Measurements from ENCODE around the gene CAMTA1. TPM values are rescaled to one million over a fixed set of nuclear protein-coding genes. Genes with fewer than 3 reads are reported as not detected.

The CAMTA1 gene
- total and polyA plus RNA-seq, 3 experiments from 2014 or later = 60.2 to 79.0 (median 61.7) TPM

DNA sequence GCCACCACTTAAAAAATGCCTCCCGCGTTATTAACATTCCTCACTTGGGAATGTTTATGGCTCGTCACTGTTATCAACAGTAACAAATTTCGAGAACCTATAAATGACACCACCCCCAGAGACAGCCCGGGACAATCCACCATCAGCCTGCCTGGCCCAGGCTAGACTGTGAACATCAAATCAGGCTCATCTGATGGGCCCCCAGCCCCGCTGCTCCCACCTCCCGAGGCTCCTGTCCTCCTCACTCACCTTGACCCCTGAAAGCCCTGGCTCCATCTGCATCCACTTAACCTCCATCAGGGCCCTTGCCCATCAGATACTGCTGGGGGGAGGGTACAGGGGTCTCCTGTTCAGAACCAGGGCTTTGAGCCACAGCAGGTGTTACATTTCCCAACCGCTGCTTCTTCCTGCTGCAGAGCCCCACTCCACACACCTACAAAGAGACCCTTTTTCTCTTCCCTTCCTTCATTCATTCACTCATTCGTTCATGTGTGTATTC is 829.4 kb downstream of the CAMTA1 start:
- H3K36me3 Mint-ChIP-seq = no peaks in the 10 kb centered on the region
- H3K27ac Mint-ChIP-seq = no peak overlapping the region
- no peak overlapping the region for H3K4me3 ChIP-seq (ENCODE audit: low read length)
- H3K4me1 Mint-ChIP-seq = no peaks in the 10 kb centered on the region
- no peaks in the 10 kb centered on the region for H3K4me1 ChIP-seq (ENCODE audit: insufficient read depth, low read length)
- H3K27me3 ChIP-seq (ENCODE audit: insufficient read depth, low read length, poor library complexity, severe bottlenecking) = no peaks in the 10 kb centered on the region
- H3K27ac ChIP-seq (ENCODE audit: low read depth, low read length) = no peak overlapping the region
- H3K9me3 ChIP-seq (ENCODE audit: low read length) = no peaks in the 10 kb centered on the region
- no peak overlapping the region for H3K4me3 Mint-ChIP-seq
- peaks cover 0 to 2% (median 0%) of the 10 kb centered on the region in 5 donors for H3K9me3 Mint-ChIP-seq
- peak in 1 of 5 donors; percentile 10 for DNase-seq
- POLR2A ChIA-PET = no interaction called here
- no peaks in the 10 kb centered on the region for H3K36me3 ChIP-seq (ENCODE audit: insufficient read depth, low read length)
- CTCF ChIA-PET = no interaction called here
- peaks cover 14 to 28% of the 10 kb centered on the region in 2 donors for H3K27me3 Mint-ChIP-seq

DNA sequence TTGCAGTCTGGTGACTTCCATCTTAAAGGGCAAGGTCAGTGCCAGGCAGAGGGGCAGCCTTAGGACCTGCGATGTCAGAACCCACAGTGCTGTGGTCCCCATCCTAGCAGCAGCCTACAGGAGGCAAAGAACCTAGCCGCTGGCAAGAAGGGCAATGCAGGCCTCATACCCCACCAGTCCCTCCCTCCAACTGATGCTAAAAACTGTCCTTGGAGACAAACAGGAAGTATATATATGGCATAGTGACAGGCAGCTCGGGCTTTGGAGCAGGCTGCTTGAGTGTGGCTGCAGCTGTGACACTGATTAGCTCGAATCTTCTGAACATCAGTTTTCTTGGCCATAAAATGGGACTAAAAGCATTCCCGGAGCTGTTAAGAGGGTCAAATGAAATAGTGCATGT is 829.9 kb downstream of the CAMTA1 start:
- Mint-ChIP-seq H3K4me3 (peak overlapping the region in 1 of 7 donors; percentile 38), H3K27ac (no peak overlapping the region), H3K36me3 (no peaks in the 10 kb centered on the region), H3K4me1 (no peaks in the 10 kb centered on the region), H3K9me3 (peaks cover 0 to 2% (median 0%) of the 10 kb centered on the region in 5 donors), H3K27me3 (peaks cover 12 to 28% of the 10 kb centered on the region in 2 donors)
- Histone ChIP-seq H3K4me1 (ENCODE audit: insufficient read depth, low read length) (no peaks in the 10 kb centered on the region), H3K4me3 (ENCODE audit: low read length) (no peak overlapping the region), H3K36me3 (ENCODE audit: insufficient read depth, low read length) (no peaks in the 10 kb centered on the region), H3K9me3 (ENCODE audit: low read length) (no peaks in the 10 kb centered on the region), H3K27me3 (ENCODE audit: insufficient read depth, low read length, poor library complexity, severe bottlenecking) (no peaks in the 10 kb centered on the region), H3K27ac (ENCODE audit: low read depth, low read length) (no peak overlapping the region)
- CTCF ChIA-PET = no interaction called here
- POLR2A ChIA-PET = no interaction called here
- peak in 1 of 5 donors; percentile 8 for DNase-seq

DNA sequence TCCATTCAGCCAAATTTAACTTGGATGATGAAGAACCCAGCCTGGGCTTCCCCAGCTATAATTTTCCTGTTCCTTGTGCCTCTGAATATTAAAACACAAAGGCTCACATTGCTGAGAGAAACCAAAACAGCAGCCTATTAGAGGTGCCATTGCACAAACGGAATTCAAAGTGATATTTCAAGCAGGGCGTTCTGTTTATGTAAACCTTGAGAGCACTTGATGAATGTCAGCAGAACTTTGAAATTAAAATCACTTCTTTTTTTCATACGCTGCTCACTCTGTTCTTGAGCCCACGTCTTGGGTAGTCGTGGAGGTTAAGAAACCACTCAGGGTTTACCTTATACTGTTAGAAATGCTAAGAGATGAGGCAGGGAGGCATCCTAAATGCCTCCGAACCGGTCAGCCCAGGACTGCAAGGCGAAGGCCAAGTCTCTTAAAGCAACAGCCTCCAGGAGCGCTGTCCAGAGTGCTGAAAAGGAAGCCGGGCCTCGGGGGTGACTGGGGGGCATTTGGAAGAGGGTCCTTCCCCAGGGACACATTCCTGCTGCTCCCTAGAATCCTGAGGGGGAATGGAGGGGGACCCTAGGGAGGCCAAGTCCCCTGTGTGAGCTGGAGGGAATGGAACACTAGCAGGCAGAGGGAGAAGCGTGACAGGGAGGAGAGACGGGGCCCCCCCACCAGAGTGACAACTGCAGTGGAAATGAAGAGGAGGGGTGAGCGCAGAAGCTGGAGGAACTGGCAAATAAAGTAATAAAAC is 831.0 kb downstream of the CAMTA1 start:
- POLR2A ChIA-PET = no interaction called here
- H3K4me3 ChIP-seq (ENCODE audit: low read length) = no peak overlapping the region

DNA sequence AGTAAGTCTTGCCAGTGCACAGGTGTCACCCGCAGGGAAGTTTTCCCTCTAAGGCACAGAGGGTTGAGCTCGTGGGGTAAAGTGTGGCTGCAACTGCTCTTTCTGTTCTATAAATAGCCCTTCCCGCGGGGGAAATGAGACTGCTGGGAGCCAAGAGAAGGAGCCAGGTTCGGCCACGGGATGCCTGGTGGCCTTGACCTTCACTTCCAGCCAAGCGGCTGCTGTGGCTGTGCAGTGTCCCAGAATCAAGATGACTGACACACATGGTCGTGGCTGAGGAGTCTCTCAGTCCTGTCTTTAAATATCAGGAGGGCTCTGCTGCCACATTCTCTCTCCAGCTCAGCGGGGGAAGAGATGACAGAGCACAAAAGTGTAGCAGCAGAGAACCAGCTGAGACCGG is 831.7 kb downstream of the CAMTA1 start:
- H3K36me3 Mint-ChIP-seq = no peaks in the 10 kb centered on the region
- Histone ChIP-seq H3K27ac (ENCODE audit: low read depth, low read length) (no peak overlapping the region), H3K9me3 (ENCODE audit: low read length) (no peaks in the 10 kb centered on the region), H3K4me1 (ENCODE audit: insufficient read depth, low read length) (no peaks in the 10 kb centered on the region), H3K27me3 (ENCODE audit: insufficient read depth, low read length, poor library complexity, severe bottlenecking) (no peaks in the 10 kb centered on the region), H3K36me3 (ENCODE audit: insufficient read depth, low read length) (no peaks in the 10 kb centered on the region), H3K4me3 (ENCODE audit: low read length) (no peak overlapping the region)
- H3K4me1 Mint-ChIP-seq = no peaks in the 10 kb centered on the region
- peak in 1 of 5 donors; percentile 19 for DNase-seq
- peaks cover 0 to 2% (median 0%) of the 10 kb centered on the region in 5 donors for H3K9me3 Mint-ChIP-seq
- no peak overlapping the region for H3K4me3 Mint-ChIP-seq
- peaks cover 17 to 31% of the 10 kb centered on the region in 2 donors for H3K27me3 Mint-ChIP-seq
- CTCF ChIA-PET = no interaction called here
- H3K27ac Mint-ChIP-seq = no peak overlapping the region
- POLR2A ChIA-PET = no interaction called here

More for the DNA sequence above, 831.0 kb downstream of the CAMTA1 start:
- H3K4me1 ChIP-seq (ENCODE audit: insufficient read depth, low read length) = no peaks in the 10 kb centered on the region
- no peak overlapping the region for H3K27ac ChIP-seq (ENCODE audit: low read depth, low read length)
- no peaks in the 10 kb centered on the region for H3K9me3 ChIP-seq (ENCODE audit: low read length)
- Mint-ChIP-seq H3K4me3 (no peak overlapping the region), H3K4me1 (no peaks in the 10 kb centered on the region), H3K27ac (peak overlapping the region in 1 of 8 donors; percentile 10), H3K27me3 (peaks cover 17 to 27% of the 10 kb centered on the region in 2 donors), H3K9me3 (peaks cover 0 to 2% (median 0%) of the 10 kb centered on the region in 5 donors), H3K36me3 (no peaks in the 10 kb centered on the region)
- H3K27me3 ChIP-seq (ENCODE audit: insufficient read depth, low read length, poor library complexity, severe bottlenecking) = no peaks in the 10 kb centered on the region
- H3K36me3 ChIP-seq (ENCODE audit: insufficient read depth, low read length) = no peaks in the 10 kb centered on the region
- peak in 2 of 5 donors; percentile 4 to 47 for DNase-seq
- CTCF ChIA-PET = no interaction called here

DNA sequence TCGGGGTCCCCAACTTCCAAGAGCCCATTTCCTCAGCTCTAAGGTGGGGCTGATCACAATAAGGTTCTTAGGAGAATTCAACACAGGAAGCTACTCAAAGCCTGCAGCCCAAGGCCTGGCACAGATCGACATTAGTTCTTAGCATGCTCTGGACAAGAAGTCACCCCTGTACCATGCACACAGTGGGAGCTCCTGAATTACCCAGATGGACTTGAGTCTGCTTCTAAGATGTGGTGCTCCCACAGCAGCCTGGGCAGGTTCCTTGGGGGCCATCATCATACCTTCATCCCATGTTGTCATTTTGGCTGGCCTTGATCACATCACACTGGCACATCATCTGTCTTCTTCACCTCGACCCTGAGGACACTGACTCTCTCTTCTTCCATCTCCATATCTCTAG is 832.6 kb downstream of the CAMTA1 start:
- Histone ChIP-seq H3K27ac (ENCODE audit: low read depth, low read length) (no peak overlapping the region), H3K4me1 (ENCODE audit: insufficient read depth, low read length) (no peaks in the 10 kb centered on the region), H3K4me3 (ENCODE audit: low read length) (no peak overlapping the region), H3K36me3 (ENCODE audit: insufficient read depth, low read length) (no peaks in the 10 kb centered on the region), H3K27me3 (ENCODE audit: insufficient read depth, low read length, poor library complexity, severe bottlenecking) (no peaks in the 10 kb centered on the region), H3K9me3 (ENCODE audit: low read length) (no peaks in the 10 kb centered on the region)
- peak in 1 of 5 donors; percentile 8 for DNase-seq
- ChIA-PET POLR2A (no interaction called here), CTCF (no interaction called here)
- Mint-ChIP-seq H3K9me3 (peaks cover 0 to 2% (median 0%) of the 10 kb centered on the region in 5 donors), H3K36me3 (no peaks in the 10 kb centered on the region), H3K27ac (no peak overlapping the region), H3K4me3 (no peak overlapping the region), H3K4me1 (no peaks in the 10 kb centered on the region), H3K27me3 (peaks cover 18 to 31% of the 10 kb centered on the region in 2 donors)

DNA sequence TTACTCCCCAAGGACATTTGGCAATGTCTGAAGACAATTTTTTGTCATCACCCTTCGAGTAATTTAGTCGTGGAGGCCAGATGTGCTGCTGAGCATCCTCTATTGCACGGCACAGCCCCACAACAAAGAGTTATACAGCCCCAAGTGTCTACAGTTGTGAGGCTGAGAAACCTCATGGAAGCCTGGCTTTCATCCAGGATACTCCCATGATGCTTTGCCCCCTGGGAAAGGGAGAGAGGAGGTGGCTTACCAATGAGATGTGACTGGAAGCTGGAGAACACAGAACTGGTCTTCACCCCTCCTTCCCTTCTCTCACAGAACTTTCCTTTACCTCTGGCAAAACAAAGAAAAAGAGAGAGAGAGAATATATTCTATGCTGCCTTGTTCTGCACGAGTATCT is 834.9 kb downstream of the CAMTA1 start:
- Histone ChIP-seq H3K36me3 (ENCODE audit: insufficient read depth, low read length) (no peaks in the 10 kb centered on the region), H3K4me1 (ENCODE audit: insufficient read depth, low read length) (no peaks in the 10 kb centered on the region), H3K27ac (ENCODE audit: low read depth, low read length) (no peak overlapping the region), H3K4me3 (ENCODE audit: low read length) (no peak overlapping the region), H3K27me3 (ENCODE audit: insufficient read depth, low read length, poor library complexity, severe bottlenecking) (no peaks in the 10 kb centered on the region), H3K9me3 (ENCODE audit: low read length) (no peaks in the 10 kb centered on the region)
- Mint-ChIP-seq H3K4me3 (no peak overlapping the region), H3K27me3 (peaks cover 14 to 46% of the 10 kb centered on the region in 2 donors), H3K9me3 (no peaks in the 10 kb centered on the region), H3K27ac (peak overlapping the region in 1 of 8 donors; percentile 52), H3K36me3 (no peaks in the 10 kb centered on the region), H3K4me1 (no peaks in the 10 kb centered on the region)
- POLR2A ChIA-PET = no interaction called here
- DNase-seq = no peak
- CTCF ChIA-PET = no interaction called here

DNA sequence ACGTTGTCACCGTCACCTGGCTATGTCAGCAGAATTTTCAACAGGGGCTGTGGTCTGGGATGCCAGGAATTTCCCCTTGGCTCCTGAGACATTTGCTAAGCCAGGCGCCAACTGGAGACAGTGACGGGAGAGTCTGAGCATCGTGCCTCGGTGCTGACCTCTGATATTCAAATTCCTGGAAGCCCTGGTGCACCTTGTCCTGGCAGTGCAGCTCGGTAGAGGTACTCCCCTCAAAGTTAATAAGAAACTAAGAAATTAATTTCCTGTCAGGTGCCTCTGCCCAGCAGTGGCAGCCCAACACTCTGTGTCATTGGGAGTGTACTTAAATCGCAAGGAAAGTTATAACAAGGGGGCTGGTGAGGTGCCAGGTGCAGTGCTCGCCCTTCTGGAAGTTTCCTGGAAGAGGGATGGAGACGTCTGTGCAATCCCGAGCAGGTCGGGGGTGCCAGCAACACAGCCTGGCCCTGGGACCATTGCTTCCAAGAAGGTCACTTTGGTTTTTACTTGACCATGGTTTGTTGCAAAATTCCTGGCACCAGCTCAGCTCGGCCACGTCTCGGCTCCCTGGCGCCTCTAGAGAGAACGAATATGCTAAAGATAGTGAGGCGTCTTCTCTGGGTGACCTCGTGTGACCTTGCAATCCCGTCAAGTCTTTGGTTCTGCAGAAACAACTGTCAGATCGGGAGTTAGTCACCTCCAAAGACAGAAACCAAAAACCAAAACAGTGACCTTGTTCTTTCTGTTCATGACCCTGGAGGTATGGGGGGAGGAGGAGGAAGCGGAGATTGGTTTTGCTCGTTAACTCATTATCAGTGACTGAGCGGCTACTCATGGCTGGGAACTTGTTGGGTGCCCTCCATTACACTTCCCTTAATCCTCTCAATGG is 836.3 kb downstream of the CAMTA1 start:
- no peaks in the 10 kb centered on the region for H3K9me3 Mint-ChIP-seq
- Histone ChIP-seq H3K4me1 (ENCODE audit: insufficient read depth, low read length) (no peaks in the 10 kb centered on the region), H3K27me3 (ENCODE audit: insufficient read depth, low read length, poor library complexity, severe bottlenecking) (no peaks in the 10 kb centered on the region), H3K4me3 (ENCODE audit: low read length) (no peak overlapping the region), H3K9me3 (ENCODE audit: low read length) (no peaks in the 10 kb centered on the region), H3K36me3 (ENCODE audit: insufficient read depth, low read length) (no peaks in the 10 kb centered on the region), H3K27ac (ENCODE audit: low read depth, low read length) (no peak overlapping the region)
- CTCF ChIA-PET = no interaction called here
- H3K27me3 Mint-ChIP-seq = peaks cover 13 to 50% of the 10 kb centered on the region in 2 donors
- no peaks in the 10 kb centered on the region for H3K36me3 Mint-ChIP-seq
- POLR2A ChIA-PET = no interaction called here
- H3K4me1 Mint-ChIP-seq = no peaks in the 10 kb centered on the region
- peak in 1 of 5 donors; percentile 21 for DNase-seq
- H3K27ac Mint-ChIP-seq = no peak overlapping the region
- no peak overlapping the region for H3K4me3 Mint-ChIP-seq

DNA sequence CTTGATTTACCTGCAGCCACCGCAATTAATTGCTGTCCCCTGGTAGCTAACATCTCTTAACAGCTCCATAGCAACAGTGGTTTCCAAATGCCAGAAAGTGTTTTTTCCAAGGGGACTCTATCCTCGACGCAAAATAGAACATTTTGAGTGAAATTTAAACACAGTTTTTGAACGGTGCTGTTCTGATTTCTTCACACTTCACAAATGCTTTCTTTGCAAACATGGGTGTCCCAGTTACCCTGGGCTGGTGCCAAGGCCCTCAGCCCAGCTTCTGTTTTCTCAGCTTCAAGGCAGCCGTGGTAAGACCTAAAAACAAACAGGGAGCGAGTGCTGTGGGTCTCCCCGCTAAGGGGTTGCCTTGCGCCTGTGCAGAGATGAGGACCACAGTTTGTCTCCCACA is 838.6 kb downstream of the CAMTA1 start:
- peak in 1 of 5 donors; percentile 5 for DNase-seq
- Histone ChIP-seq H3K36me3 (ENCODE audit: insufficient read depth, low read length) (no peaks in the 10 kb centered on the region), H3K9me3 (ENCODE audit: low read length) (no peaks in the 10 kb centered on the region), H3K27me3 (ENCODE audit: insufficient read depth, low read length, poor library complexity, severe bottlenecking) (no peaks in the 10 kb centered on the region), H3K27ac (ENCODE audit: low read depth, low read length) (no peak overlapping the region), H3K4me1 (ENCODE audit: insufficient read depth, low read length) (no peaks in the 10 kb centered on the region), H3K4me3 (ENCODE audit: low read length) (no peak overlapping the region)
- H3K4me3 Mint-ChIP-seq = no peak overlapping the region
- H3K27ac Mint-ChIP-seq = no peak overlapping the region
- no peaks in the 10 kb centered on the region for H3K36me3 Mint-ChIP-seq
- H3K9me3 Mint-ChIP-seq = no peaks in the 10 kb centered on the region
- no peaks in the 10 kb centered on the region for H3K4me1 Mint-ChIP-seq
- POLR2A ChIA-PET = no interaction called here
- CTCF ChIA-PET = no interaction called here
- H3K27me3 Mint-ChIP-seq = peaks cover 12 to 51% of the 10 kb centered on the region in 2 donors

Measured in CD8-positive, alpha-beta memory T cell (primary cell).